HEK293 (cell line): ENCODE results near the gene CA5B.

ENCODE experiments used
- GLIS2 ChIP-seq: fragments of 450-650 bp; formaldehyde crosslinking; IDR thresholded peaks from 2 replicates; pipeline ENCODE4 v1.5.1; 2016; ENCODE audit warnings: missing biosample characterization, missing genetic modification characterization
- ZBTB8A ChIP-seq: fragments of 450-650 bp; formaldehyde crosslinking; IDR thresholded peaks from 2 replicates; pipeline ENCODE4 v1.5.1; 2016; ENCODE audit warnings: missing biosample characterization, missing genetic modification characterization
- ZNF138 ChIP-seq: fragments of 450-650 bp; formaldehyde crosslinking; IDR thresholded peaks from 2 replicates; pipeline ENCODE4 v1.5.1; 2016; ENCODE audit warnings: missing biosample characterization, missing genetic modification characterization, borderline replicate concordance
- ZNF184 ChIP-seq: fragments of 450-650 bp; IDR thresholded peaks from 2 replicates; pipeline ENCODE4 v1.5.1; 2018; ENCODE audit warnings: missing biosample characterization, mild to moderate bottlenecking, missing genetic modification characterization
- ZNF501 ChIP-seq: fragments of 450-650 bp; formaldehyde crosslinking; IDR thresholded peaks from 2 replicates; pipeline ENCODE4 v1.5.1; 2016; ENCODE audit warnings: missing biosample characterization, missing genetic modification characterization
- TF ChIP-seq, protein P1 (sequence below): fragments of 450-650 bp; formaldehyde crosslinking; IDR thresholded peaks from 2 replicates; pipeline ENCODE4 v1.5.1; 2016; ENCODE audit warnings: missing biosample characterization, missing genetic modification characterization
- TF ChIP-seq, protein P2 (sequence below): sonication (generic); formaldehyde crosslinking; IDR thresholded peaks from 2 replicates; pipeline ENCODE4 v1.8.1; 2022; ENCODE audit warnings: mild to moderate bottlenecking, moderate library complexity, missing genetic modification reagents
- TF ChIP-seq, protein P3 (sequence below): fragments of 450-650 bp; formaldehyde crosslinking; IDR thresholded peaks from 2 replicates; pipeline ENCODE4 v1.5.1; 2016; ENCODE audit warnings: missing biosample characterization, missing genetic modification characterization

DNA sequence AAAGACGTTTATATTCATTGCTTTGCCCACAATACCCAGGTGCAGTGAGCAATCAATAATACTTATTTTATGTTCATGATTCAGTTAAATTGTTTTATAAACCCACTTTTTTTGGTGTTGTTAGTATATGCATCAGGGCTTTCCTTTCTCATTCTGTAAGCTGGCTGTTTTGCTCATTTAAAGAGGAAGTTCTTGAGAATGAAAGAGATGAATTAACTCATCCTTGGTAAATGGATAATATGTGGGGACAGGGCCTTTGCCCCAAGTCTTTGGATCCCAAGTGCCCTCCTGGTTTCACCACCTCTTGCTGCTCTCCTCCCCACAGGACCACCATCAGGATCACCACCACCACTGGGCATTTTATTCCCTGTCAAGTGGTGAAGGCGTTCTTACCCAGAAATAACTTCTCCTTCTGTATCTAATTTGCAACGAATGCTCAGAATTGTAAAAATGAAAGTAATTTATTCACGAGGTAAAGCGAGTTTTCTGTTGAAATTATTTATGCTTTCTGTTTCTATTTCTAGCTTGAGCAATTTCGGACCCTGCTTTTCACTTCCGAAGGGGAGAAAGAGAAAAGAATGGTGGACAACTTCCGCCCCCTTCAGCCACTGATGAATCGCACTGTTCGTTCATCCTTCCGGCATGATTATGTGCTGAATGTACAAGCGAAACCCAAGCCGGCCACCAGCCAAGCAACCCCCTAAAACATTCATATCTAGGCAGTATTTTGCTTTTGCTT lies 44.1 kb downstream of the CA5B start:
- TF ChIP-seq ZNF184 (tag by site-specific recombination) (no peak), ZNF501 (tag by site-specific recombination) (no peak), ZNF138 (tag by site-specific recombination) (no peak), ZBTB8A (tag by site-specific recombination) (no peak), GLIS2 (tag by site-specific recombination) (no peak)
- TF ChIP-seq, protein P1, sequence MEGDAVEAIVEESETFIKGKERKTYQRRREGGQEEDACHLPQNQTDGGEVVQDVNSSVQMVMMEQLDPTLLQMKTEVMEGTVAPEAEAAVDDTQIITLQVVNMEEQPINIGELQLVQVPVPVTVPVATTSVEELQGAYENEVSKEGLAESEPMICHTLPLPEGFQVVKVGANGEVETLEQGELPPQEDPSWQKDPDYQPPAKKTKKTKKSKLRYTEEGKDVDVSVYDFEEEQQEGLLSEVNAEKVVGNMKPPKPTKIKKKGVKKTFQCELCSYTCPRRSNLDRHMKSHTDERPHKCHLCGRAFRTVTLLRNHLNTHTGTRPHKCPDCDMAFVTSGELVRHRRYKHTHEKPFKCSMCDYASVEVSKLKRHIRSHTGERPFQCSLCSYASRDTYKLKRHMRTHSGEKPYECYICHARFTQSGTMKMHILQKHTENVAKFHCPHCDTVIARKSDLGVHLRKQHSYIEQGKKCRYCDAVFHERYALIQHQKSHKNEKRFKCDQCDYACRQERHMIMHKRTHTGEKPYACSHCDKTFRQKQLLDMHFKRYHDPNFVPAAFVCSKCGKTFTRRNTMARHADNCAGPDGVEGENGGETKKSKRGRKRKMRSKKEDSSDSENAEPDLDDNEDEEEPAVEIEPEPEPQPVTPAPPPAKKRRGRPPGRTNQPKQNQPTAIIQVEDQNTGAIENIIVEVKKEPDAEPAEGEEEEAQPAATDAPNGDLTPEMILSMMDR (tag by site-specific recombination), result no peak
- TF ChIP-seq, protein P2, sequence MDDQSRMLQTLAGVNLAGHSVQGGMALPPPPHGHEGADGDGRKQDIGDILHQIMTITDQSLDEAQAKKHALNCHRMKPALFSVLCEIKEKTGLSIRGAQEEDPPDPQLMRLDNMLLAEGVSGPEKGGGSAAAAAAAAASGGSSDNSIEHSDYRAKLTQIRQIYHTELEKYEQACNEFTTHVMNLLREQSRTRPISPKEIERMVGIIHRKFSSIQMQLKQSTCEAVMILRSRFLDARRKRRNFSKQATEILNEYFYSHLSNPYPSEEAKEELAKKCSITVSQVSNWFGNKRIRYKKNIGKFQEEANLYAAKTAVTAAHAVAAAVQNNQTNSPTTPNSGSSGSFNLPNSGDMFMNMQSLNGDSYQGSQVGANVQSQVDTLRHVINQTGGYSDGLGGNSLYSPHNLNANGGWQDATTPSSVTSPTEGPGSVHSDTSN (CRISPR knock-in tag), result no peak
- TF ChIP-seq, protein P3, sequence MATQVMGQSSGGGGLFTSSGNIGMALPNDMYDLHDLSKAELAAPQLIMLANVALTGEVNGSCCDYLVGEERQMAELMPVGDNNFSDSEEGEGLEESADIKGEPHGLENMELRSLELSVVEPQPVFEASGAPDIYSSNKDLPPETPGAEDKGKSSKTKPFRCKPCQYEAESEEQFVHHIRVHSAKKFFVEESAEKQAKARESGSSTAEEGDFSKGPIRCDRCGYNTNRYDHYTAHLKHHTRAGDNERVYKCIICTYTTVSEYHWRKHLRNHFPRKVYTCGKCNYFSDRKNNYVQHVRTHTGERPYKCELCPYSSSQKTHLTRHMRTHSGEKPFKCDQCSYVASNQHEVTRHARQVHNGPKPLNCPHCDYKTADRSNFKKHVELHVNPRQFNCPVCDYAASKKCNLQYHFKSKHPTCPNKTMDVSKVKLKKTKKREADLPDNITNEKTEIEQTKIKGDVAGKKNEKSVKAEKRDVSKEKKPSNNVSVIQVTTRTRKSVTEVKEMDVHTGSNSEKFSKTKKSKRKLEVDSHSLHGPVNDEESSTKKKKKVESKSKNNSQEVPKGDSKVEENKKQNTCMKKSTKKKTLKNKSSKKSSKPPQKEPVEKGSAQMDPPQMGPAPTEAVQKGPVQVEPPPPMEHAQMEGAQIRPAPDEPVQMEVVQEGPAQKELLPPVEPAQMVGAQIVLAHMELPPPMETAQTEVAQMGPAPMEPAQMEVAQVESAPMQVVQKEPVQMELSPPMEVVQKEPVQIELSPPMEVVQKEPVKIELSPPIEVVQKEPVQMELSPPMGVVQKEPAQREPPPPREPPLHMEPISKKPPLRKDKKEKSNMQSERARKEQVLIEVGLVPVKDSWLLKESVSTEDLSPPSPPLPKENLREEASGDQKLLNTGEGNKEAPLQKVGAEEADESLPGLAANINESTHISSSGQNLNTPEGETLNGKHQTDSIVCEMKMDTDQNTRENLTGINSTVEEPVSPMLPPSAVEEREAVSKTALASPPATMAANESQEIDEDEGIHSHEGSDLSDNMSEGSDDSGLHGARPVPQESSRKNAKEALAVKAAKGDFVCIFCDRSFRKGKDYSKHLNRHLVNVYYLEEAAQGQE (tag by site-specific recombination), result no peak
